Esophagus squamous epithelium (tissue), 5 donors: Measurements from ENCODE around the gene SMAD3. TPM values are rescaled to one million over a fixed set of nuclear protein-coding genes. Genes with fewer than 3 reads are reported as not detected.

ENCODE experiments used
- DNase-seq: peaks from one replicate; lab custom pipeline; 2025; lab: John Stamatoyannopoulos, UW
- H3K27ac ChIP-seq, 4 donors: fragments of 200-600 bp; sonication (generic); one replicate each; pipeline ENCODE4 v1.5.1; 2016 to 2019; ENCODE audit warnings: mild to moderate bottlenecking in 1 of 4
- H3K27me3 ChIP-seq, 4 donors: fragments of 200-600 bp; sonication (generic); 1 replicate in 3 of 4; 2 replicates in 1 of 4; pipeline versions ENCODE4 v1.5.1 to v1.6.0; 2017 to 2021; ENCODE audit warnings: antibody characterized with exemption in 1 of 4
- H3K36me3 ChIP-seq, 3 donors: fragments of 200-600 bp; sonication (generic); one replicate each; pipeline ENCODE4 v1.5.1; 2016 to 2019
- H3K4me1 ChIP-seq, 3 donors: fragments of 200-600 bp; sonication (generic); one replicate each; pipeline ENCODE4 v1.5.1; 2017 to 2019
- H3K4me3 ChIP-seq, 4 donors: fragments of 200-600 bp; sonication (generic); 1 replicate in 3 of 4; 2 replicates in 1 of 4; pipeline ENCODE4 v1.5.1; 2016 to 2019; ENCODE audit warnings: mild to moderate bottlenecking in 2 of 4, moderate library complexity in 1 of 4
- H3K9me3 ChIP-seq, 3 donors: fragments of 200-600 bp; sonication (generic); one replicate each; pipeline ENCODE4 v1.5.1; 2016 to 2019
- POLR2A ChIP-seq, 4 donors: fragments of 450-650 bp; IDR thresholded peaks; one replicate each; pipeline ENCODE4 v1.6.1; 2017; ENCODE audit warnings: antibody characterized with exemption in 4 of 4, mild to moderate bottlenecking in 4 of 4, moderate library complexity in 3 of 4
- WGBS, 2 donors: methylation state at CpG; one replicate each; pipeline ENCODE4 v1.1.5; 2018; 5-methylcytosine and 5-hydroxymethylcytosine counted together
- intact Hi-C: fragments of 100-400 bp; cut with DNase I; formaldehyde crosslinking; loops from one replicate; pipeline ENCODE4 v1.15.0; 2022
- total RNA-seq, 4 donors: library from RNA; depleted of rRNA; stranded (reverse); fragments of >200 nt; gene quantifications; one replicate each; pipeline ENCODE4 v1.1.0, GENCODE V29; 2016
- TF ChIP-seq, protein P1 (sequence below), 6 experiments: fragments of 450-650 bp in 4 of 6; fragments of 200-600 bp in 2 of 6; sonication (generic) in 2 of 6; IDR thresholded peaks; one replicate each; pipeline ENCODE4 v1.5.1; 2016 to 2019; ENCODE audit warnings: antibody characterized with exemption in 6 of 6, mild to moderate bottlenecking in 4 of 6, moderate library complexity in 4 of 6
- donor health status: DM: yes; HTN: yes; CAD: no.

SMAD3 gene
- total RNA-seq, 4 donors from 2014 or later: 70.8 to 134 (median 105) TPM

DNA sequence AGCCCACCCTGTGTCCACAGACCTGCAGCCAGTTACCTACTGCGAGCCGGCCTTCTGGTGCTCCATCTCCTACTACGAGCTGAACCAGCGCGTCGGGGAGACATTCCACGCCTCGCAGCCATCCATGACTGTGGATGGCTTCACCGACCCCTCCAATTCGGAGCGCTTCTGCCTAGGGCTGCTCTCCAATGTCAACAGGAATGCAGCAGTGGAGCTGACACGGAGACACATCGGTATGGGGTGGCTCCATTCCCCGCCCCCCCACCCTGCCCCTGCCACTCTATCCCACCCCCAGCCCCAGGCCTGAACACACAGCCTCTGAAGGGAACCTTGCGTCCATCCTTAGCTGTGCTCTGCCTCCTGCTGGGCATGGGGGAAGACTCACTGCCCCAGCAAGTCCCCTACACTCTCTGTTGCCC is 115.8 kb downstream of the SMAD3 start:
- 93 to 96% methylated on average over 3 to 11 of the region's 15 CpGs for WGBS, 2 donors
- TF ChIP-seq POLR2A (IDR thresholded peaks at IDR 0.05): no peak
- TF ChIP-seq, protein P1, sequence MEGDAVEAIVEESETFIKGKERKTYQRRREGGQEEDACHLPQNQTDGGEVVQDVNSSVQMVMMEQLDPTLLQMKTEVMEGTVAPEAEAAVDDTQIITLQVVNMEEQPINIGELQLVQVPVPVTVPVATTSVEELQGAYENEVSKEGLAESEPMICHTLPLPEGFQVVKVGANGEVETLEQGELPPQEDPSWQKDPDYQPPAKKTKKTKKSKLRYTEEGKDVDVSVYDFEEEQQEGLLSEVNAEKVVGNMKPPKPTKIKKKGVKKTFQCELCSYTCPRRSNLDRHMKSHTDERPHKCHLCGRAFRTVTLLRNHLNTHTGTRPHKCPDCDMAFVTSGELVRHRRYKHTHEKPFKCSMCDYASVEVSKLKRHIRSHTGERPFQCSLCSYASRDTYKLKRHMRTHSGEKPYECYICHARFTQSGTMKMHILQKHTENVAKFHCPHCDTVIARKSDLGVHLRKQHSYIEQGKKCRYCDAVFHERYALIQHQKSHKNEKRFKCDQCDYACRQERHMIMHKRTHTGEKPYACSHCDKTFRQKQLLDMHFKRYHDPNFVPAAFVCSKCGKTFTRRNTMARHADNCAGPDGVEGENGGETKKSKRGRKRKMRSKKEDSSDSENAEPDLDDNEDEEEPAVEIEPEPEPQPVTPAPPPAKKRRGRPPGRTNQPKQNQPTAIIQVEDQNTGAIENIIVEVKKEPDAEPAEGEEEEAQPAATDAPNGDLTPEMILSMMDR (IDR thresholded peaks at IDR 0.05): no peak
- H3K27me3 ChIP-seq: no peaks in the 10 kb centered on the region
- DNase-seq: no peak
- H3K36me3 ChIP-seq: peaks cover 21 to 84% (median 25%) of the 10 kb centered on the region in 3 donors
- intact Hi-C loops: no loop called here
- H3K27ac ChIP-seq: no peak overlapping the region
- H3K9me3 ChIP-seq: no peaks in the 10 kb centered on the region
- H3K4me3 ChIP-seq: no peak overlapping the region
- H3K4me1 ChIP-seq: peaks cover 29 to 70% (median 48%) of the 10 kb centered on the region in 3 donors

DNA sequence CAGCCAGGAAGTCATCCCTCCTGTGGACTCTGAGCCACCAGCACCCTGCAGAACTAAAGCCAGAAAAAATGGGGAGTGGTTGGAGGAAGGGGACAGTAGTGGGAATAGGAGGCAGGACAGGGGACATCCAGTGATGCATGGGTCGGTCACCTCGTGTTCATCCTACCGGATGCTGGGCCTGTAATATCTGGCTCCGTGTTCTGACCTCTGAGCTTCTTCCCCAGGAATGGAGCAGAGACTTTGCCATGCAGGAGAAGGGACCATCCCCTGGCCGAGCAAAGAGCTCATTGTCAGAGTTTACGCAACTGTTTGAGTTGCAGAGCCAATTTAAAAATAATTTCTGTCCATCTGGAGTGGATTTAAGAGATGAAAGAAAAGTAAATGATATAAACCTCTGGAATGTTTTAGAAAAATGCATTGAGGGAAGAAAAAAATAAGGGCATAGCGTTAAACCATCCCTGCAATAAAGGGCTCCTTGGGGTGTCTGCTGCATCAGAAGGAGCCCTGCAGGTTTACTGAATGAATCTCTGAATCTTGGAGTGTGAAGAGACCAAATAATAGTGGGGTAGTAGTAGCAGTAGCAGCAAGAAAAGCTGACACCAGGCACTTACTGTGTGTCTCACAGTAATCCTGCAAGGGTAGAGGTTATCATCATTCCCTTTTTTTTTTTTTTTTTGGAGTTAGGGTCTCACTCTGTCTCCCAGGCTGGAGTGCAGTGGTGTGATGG is 118.2 kb downstream of the SMAD3 start:
- intact Hi-C loops: no loop called here
- Histone ChIP-seq H3K27me3 (no peaks in the 10 kb centered on the region), H3K4me3 (no peak overlapping the region), H3K9me3 (no peaks in the 10 kb centered on the region), H3K27ac (peak overlapping the region in 3 of 4 donors; percentile 53 to 81 (median 71)), H3K4me1 (peaks cover 24 to 69% (median 39%) of the 10 kb centered on the region in 3 donors), H3K36me3 (peaks cover 24 to 96% (median 35%) of the 10 kb centered on the region in 3 donors)
- no peak for DNase-seq
- WGBS, 2 donors: 75 to 81% methylated on average over 7 of the region's 7 CpGs
- TF ChIP-seq POLR2A (IDR thresholded peaks at IDR 0.05): no peak
- TF ChIP-seq, protein P1 (IDR thresholded peaks at IDR 0.05): no peak

DNA sequence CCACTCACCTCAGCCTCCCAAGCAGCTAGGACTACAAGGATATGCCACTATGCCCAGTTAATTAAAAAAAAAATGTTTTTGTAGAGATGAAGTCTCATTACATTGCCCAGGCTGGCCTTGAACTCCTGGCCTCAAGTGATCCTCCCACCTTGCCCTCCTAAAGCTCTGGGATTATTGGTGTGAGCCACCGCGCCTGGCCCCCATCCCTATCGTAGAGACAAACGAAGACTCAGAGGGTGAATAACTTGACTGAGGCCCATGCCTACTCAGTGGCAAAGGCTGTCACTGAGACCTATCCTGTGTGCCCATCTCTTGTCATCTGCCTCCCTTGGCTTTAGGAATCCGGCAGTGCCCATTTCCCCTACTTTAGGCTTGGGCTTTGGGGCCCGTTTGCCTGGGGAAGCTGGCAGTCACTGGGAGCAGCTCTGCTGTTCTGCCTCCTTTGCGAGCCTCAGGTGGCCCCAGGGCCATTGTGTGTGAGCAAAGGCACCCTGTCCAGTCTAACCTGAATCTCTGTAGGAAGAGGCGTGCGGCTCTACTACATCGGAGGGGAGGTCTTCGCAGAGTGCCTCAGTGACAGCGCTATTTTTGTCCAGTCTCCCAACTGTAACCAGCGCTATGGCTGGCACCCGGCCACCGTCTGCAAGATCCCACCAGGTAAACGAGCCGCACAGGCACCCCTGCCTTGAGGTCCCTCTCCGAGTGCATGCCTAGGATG is 119.0 kb downstream of the SMAD3 start:
- 92 to 94% methylated on average over 12 of the region's 18 CpGs for WGBS, 2 donors
- Histone ChIP-seq H3K27ac (peak overlapping the region in 2 of 4 donors; percentile 25 to 81), H3K27me3 (no peaks in the 10 kb centered on the region), H3K9me3 (no peaks in the 10 kb centered on the region), H3K4me1 (peaks cover 24 to 69% (median 43%) of the 10 kb centered on the region in 3 donors), H3K36me3 (peaks cover 19 to 96% (median 35%) of the 10 kb centered on the region in 3 donors), H3K4me3 (no peak overlapping the region)
- intact Hi-C loops: no loop called here
- DNase-seq: no peak
- TF ChIP-seq, protein P1 (IDR thresholded peaks at IDR 0.05): no peak
- TF ChIP-seq POLR2A (IDR thresholded peaks at IDR 0.05): no peak

DNA sequence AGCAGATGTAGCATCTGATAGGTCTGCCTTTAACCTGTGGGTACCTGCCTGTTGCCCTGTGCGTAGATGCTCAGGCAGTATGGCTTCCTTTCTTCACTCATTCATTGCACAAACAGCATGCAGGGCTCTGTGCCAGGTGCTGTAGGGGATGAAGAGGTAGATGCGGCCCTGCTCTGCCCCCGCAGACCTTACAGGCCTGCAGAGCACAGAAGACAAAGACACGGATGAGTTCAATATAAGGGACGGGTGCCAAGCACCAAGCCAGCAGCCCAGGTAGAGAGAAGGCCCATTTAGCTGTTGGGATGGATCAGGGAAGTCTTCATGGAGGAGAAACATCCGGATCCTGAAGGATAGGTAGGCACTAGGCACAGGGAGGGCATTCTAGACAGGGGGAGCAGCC is 119.6 kb downstream of the SMAD3 start:
- intact Hi-C loops: no loop called here
- DNase-seq: no peak
- Histone ChIP-seq H3K36me3 (peaks cover 19 to 96% (median 35%) of the 10 kb centered on the region in 3 donors), H3K4me1 (peaks cover 24 to 70% (median 43%) of the 10 kb centered on the region in 3 donors), H3K9me3 (no peaks in the 10 kb centered on the region), H3K4me3 (no peak overlapping the region), H3K27ac (peak overlapping the region in 3 of 4 donors; percentile 73 to 81 (median 73)), H3K27me3 (no peaks in the 10 kb centered on the region)
- 66 to 72% methylated on average over 3 to 6 of the region's 6 CpGs for WGBS, 2 donors
- no peak for TF ChIP-seq POLR2A (IDR thresholded peaks at IDR 0.05)
- TF ChIP-seq, protein P1 (IDR thresholded peaks at IDR 0.05): no peak
